GM19468 (cell line): ENCODE data around the gene EDRF1.

ENCODE experiments used
- ATAC-seq: cut with Tn5 transposase; IDR thresholded peaks from one replicate; pipeline ENCODE4 v1.9.1; 2021; ENCODE audit warnings: mild to moderate bottlenecking, moderate library complexity, moderate number of reproducible peaks; ENCODE audit not compliant: unreplicated experiment; ENCODE audit errors: extremely low read depth

Gene EDRF1

DNA sequence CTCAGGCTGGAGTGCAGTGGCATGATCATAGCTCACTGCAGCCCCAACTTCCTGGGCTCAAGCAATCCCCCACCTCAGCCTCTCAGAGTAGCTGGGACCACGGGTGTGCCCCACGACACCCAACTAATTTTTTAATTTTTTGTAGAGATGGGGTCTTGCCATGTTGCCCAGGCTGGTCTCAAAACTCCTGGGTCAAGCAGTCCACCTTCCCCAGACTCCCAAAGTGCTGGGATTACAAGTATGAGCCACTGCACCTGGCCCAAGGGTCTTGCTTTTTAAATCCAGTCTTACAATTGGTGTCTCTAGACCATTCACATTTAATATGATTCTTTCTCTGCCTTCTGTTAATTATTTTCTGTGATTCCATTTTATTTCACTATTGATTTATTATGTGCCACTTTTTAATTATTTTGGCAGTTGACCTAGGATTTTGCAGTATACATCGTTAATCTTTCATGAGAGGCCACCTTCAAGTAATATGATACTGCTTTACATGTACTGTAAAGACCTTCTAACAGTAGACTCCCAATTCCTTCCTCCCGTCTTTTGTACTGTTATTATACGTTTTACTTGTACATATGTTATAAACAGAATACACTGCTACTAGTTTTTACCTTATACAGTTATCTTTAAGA, 37.5 kb downstream of the EDRF1 start:
- ATAC-seq = no peak

DNA sequence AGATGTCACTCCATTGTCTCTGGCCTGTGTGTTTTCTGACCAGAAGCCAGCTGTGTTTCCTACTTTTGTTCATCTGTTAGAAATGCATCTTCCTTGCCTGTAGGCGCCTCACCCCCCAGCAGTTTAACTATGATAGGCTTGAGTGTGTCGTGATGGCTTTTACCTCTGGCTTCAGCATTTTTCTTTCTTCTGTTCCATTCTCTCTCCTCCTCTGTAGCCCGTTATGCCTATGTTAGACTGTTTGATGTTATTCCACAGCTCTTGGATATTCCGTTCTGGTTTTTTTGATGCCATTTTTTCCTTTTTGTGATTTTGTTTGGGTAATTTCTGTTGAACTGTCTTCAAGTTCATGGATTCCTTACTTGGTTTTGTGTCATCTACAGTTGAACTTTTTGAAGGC, 38.2 kb downstream of the EDRF1 start:
- ATAC-seq = no peak

DNA sequence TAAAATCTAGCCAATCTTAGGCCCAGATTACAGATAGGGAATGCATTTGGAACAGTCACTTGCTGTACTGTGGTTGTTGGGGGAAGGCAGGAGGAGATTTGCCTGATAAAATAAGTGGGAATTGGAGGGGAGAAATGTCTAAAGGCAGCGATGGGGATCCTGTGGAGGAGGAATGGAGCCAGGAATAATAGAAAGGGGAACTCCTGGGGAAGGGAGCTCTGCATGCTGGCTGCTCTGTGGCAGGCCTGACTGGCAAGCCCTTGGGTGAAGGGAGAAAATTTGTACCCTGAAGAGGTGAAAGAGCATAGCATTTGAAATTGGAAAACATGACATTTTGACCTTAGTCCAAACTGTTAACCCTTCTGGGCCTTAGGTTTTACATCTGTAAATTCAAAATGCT, 42.5 kb downstream of the EDRF1 start:
- ATAC-seq = no peak

DNA sequence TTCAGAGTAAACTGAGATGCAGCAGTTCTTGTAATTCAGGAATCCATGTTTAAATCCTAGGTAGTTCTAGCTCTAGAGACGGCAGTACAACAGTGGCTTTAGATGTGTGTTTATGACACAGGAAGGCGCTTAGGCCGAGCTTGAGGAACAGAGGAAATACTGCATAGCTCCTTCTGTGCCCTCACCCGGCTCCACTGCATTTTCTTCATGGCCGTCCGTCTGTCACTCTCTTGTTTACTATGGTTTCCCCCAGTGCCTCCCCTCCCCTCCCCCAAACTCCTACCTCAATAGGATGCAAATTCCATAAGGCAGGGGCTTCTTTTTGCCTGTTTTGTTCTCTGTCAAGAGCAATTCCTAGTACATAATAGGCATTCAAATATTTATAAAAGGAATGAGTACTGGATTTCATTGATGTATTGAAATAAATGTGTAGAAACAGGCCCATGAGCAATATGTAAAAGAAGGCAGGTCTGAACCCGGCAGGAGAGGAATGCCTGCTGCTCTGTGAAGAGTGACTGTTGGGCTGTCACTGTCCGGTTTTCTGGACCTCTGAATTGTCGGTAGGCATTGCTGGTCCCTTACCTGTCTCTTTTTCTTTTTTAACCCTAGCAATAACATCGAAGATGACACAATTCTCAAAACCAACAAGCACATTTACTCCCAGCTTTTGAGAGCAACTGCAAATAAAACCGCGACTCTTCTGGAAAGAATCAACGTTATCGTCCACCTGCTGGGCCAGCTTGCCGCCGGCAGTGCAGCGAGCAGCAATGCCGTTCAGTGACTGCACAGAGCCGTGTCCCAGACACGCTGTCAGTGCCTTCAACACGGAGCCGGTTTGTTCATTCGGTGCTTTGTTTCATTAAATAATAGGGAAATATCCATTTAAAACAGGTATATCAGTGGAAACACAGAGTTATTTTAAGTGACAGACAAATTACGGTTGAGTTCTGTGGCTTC, 43.5 kb downstream of the EDRF1 start:
- ATAC-seq = no peak

DNA sequence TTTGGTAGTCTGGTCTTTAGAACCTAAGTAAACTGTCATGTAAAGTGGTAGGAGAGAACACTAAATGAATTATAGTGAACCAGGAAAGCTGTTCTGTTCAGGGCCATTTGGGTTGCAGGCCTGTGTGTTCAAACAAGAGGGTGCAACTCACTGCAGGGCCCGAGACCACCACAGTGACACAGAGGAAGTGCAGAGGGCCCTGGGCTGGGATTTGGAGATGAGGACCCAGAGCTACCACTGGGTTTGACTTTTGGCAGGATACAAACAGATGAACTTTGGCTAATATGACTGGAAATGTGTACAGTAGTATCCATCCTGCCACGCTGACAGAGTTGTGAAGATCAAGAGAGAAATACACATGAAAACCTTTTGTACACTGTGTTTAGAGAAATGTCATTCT, 46.3 kb downstream of the EDRF1 start:
- no peak for ATAC-seq

DNA sequence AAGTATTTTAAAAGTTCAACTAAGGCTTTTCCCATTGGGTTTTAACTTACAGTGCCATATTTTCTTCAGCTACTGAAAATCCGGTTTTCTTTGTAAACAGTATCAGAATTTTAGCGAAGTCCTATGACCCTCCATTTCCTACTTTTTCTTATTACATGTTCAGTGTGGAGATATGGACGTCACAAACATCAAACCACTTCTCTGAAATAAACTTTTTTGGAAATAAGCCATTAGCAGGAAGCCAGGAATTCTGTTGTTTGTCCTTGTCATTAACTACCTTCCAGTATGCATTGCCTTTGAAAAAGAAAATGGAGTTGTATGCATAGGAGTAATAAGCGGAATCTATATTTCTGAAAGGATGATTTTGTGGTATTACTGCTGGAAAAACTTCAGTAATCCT, 47.0 kb downstream of the EDRF1 start:
- ATAC-seq = no peak

DNA sequence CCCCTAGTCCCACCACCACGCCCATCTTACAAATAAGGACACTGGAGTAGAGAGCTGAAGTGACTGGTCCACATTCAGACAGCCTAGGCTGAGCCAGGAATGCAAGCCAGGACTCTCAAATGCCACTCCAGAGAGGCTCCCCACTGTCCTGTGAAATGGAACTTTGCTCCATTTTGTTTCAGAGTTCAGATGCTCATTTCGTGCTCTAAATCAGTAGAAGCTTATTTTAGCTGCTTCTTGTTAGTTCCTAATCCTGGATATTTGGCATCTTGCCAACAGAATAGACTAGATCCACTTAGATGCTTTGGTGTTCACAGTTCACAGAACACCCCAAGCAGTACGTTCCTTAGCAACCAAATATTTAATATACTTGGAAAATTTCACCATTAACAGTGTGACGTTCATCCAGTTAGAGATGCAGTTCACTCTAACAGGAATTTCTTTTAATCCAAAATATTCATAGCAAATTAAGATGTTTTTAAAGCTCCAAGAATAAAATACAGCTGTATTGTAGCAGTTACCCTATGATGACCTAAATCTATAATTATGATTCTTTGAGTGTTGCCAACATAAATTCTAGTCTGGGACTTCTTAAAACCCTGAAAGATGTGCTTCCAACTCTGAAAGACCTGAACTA, 48.8 kb downstream of the EDRF1 start:
- no peak for ATAC-seq

DNA sequence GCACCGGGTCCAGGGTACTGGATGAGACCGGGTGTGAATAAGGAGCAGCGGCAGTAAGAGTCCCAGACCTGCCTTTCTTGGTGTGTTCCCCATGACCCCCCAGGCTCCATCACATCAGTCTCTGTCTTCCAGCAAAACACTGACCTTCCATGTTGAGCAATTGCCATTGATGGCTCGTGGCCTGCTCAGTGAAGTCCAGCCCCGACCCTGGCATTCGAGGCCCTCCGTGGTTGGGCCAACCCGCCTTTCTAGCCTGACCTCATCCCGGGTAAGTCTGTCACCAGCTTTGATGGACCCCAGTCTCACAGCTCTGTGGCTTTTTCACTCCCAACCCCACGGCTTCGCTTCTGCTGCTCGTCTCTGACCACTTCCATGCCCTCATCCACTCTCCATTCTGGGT, 49.7 kb downstream of the EDRF1 start:
- ATAC-seq = no peak

DNA sequence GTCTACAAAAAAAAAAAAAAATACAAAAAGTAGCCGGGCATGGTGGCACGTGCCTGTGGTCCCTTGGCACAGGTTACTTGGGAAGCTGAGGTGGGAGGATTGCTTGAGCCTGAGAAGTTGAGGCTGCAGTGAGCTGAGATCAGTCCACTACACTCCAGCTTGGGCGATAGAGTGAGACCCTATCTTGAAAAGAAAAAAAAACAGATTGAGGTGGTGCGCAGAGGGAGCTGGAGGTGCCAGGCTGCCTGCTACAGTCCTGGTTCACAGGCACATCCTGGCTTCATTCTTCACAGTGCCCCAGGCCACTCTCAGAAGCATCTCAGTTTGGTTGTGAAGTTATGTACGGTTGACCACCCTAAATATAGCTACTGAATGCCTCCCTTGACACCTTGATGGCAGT, 51.3 kb downstream of the EDRF1 start:
- ATAC-seq = no peak

DNA sequence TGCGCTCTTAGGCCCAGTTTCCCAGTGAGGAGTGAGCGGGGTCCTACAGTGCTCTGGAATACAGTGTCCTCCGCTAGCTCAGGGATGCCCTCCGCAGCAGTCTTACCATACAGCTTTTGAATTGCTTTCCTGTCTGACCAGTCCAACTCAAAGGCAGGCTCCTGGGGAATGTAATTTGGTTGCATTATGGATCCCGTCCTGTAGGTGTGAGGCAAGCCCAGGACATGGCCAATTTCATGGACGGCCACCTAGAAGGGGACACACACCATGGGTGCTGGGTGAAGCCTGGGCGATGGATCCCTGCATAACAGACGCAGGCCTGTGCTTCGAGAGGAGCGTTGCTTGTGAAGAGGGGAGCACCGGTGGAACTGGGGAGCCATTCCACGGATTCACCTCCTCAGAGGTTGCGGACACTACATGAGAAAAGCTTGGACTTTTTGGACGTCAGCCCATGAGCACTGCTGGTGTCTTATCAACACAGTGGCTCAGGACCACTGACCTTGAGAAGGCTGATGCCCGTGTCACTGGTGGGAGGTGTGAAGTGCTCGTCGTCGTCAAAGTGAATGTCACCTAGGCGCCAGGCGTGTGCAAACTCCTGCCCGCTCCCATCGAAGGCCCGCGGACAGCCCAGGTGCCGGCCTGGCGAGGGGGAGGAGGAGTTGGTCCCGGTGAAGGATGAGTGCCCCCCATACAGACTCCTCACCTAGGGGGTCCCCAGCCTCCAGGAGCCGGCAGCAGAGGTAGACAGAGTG, 52.8 kb downstream of the EDRF1 start:
- ATAC-seq = no peak

DNA sequence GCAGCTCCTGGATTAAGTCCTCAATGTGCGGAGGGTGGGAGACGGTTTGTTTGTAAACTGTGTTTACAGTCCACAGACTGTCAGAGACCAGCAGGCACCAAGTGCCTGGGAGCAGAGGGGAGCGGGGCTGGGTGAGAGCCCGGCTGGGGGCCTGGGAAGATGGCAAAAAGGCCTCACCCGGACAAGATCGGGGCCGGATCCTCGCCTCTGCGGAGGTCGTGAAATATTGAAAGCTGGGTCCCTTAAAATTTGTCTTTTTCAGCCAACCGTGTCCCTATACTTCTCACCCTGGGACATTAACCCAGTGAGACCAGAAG, 53.3 kb downstream of the EDRF1 start:
- no peak for ATAC-seq

DNA sequence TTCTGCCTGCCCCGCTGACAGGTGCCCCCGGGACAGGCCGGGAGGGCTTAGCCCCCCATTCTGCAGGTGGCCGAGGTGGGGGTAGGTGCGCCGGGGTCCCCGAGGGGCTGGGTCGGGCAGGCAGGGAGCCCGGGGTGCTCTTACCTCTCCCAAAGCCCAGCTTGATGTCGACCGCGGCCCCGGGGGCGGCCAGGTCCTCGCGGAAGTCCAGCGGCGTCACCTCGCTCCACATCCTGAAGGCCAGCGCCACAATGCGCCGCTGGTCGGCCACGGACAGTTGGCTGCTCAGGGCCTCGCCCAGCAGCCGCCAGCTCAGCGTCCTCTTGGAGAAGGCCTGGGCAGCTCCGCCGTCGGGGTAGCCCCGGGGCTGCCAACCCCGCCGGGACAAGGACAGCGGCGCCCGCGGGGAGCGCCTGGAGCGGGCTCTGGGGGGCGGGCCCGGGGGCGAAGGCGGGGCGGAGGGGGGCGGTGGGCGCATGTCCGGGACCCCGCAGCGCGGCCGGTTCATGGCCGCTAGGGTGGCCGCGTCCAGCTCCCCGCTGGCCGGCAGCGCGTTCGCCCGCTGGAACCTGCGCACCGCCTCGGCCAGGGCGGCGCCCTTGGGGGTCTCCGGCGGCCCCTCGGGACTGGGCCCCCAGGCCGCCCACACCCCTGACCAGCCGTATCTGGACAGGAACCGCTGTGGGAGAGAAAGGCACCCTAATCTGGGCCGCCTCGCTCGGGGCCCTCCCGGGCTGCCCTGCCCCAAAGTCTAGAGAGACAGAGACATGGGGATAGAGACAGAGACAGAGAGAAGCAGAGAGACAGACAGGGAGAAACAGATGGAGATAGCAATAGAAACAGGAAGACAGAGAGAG, 54.4 kb downstream of the EDRF1 start:
- ATAC-seq = no peak

DNA sequence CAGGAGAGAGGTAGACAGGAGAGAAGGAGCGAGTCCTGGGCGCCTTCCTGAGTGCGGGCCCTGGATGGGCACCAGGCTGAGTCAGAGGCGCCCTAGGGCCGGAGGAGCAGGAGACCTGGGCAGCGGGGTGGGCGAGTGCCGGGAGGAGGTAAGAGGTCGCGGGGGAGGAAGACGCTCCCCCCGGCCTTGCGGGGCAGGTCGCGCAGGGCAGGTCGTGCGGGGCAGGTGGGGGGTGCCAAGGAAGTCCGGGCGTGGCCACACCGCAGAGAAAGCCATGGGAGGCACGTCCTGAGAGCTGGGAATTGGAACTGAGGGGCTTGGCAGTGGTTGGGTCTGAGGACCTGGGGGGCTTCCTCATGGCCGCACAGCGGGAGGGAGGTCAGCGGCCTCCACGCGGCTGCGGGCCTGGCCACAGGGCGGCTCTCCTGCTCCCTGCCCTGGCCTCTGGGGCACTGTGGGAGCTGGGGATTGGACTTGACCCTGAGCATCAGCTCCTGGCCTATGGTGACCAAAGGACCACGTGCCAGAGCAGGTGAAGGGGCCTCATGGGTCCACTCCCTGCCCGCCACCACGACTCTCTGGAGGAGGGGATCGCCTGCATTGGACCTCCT, 55.2 kb downstream of the EDRF1 start:
- no peak for ATAC-seq

DNA sequence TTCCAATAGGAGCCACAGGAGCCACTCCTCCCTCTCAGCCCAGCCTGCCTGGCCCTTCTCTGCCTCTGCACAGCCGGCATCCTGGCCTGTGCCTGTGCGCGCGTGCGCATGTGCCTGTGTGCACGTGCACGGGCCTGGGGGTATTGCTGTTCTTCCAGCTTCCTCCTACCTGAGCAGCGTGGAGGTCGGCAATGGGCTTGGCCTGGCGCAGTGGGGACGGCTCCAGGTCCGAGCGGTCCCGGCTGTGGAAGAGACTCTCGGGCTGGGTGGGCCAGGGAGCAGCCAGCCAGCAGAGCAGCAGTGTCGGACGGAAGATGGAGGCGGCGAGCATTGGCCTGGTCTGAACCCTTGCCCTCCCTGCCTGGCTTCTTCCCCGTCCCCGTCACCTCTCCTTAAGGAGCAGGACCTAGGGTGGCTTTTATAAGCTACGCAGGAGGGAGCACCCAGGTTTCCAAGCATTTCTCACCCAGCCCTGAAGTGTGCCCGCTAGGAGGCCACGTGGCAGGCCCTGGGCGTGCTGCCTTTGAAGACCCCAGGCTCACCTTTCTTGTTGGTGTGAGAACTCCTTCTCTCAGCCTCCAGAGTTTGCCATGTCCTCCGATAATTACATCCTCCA, 56.1 kb downstream of the EDRF1 start, which contains the start of gene MMP21:
MMP21 (minus strand) TSS at position 331 of the 616 bp plus-strand sequence; CDS start at position 331, 0 bp downstream.
- ATAC-seq = no peak

DNA sequence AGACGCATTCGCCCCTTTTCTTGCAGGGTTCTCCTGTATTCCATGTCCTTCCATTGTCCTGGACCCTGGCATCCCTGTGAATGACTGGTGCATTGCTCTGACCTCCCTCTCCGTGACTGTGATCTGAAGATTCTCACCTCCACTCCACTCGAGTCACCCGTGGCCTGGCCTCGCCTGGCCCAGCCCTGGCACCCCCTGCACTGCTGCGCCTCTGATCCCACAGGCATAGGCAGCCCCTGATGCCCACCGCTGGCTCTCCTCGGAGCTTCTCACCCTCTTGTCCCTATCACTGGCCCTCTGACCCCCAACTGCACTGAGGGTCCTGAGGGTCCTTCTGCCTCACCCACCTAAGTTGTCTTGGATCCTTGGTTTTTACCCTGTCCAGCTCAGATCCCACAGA, 58.3 kb downstream of the EDRF1 start:
- ATAC-seq = no peak

DNA sequence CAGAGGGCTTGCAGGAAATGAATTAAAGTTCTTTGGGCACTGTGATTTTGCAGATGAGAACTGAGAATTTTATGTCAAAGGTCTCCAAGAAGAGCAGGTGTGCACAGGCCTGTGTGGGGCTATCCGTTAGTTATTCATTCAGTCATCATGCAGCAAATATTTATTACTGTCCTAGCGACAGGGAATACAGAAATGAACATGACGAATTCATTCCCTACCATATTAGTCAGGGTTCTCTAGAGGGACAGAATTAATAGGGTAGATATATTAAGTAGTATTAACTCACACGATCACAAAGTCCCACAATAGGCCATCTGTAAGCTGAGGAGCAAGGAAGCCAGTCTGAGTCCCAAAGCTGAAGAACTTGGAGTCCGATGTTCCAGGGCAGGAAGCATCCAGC, 59.0 kb downstream of the EDRF1 start:
- ATAC-seq = no peak

DNA sequence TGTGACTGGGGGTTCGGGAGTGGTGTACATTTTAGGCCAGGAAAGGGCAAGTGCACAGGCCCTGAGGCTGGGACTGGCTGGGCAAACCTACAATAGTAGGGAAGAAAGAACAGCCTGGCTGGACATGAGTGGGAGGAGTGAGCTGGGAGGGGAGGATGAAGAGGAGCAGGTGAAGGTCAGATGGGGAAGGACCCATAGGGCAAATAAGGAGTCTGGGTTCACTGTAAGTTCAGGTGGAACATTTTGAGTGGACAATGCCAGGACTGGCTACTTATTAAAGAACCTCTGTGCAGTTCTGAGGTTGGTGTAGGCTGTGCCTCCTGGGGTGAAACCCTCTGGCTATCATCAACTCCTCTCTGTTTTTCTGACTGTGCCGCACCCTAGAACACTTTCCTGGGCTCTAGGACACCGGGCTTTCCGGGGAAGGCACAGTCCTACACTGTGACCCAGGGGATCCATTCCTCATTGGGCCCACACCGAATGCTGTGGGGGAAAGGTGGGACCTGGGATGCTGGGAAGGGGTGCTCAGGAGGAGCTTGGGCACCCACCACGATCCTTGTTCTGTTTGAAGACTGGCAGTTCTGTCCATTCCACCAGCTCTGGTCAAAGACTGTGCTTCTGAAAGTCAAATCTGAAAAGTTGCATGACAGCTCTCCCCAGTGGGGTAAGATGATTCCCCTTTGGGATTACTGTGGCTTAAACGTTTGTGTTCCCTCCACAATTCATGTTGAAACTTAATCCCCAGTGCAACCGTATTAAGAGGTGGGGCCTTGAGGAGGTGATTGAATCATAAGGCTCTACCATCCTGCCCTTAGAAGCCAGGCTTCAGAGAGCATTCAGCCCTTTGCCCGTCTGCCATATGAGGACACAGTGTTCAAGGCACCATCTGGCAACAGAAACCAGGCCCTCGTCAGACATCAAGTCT, 60.2 kb downstream of the EDRF1 start:
- ATAC-seq = no peak

DNA sequence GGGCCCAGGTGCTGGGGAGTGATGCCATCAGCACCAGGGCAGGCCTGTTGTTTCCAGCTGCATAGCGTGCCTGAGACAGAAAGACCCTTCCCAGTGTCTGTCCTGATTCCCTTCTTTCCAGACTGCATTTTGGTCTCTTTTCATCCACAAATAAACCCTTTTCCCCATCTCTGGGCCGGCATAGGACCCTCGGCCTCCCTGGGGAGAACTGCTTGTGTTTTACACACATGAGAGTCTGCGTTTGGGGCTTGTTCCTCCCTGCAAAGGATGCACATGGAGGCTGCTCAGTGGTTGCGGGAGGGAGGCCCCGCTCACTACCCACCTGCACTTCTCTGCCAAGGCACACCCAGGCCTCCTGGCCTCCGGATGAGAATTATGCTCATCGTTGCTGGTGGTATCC, 61.9 kb downstream of the EDRF1 start:
- ATAC-seq = no peak
